ENCODE results near the gene GJC1. TPM values are rescaled to one million over a fixed set of nuclear protein-coding genes. Genes with fewer than 3 reads are reported as not detected.
A peak's percentile ranks its signal among the peaks of the same experiment; 100 is the strongest.

The GJC1 gene
- total and polyA plus RNA-seq, 2 donors (not counting 1 experiment from before 2014, with no cell fraction given) = 33.9 to 97.3 TPM

DNA sequence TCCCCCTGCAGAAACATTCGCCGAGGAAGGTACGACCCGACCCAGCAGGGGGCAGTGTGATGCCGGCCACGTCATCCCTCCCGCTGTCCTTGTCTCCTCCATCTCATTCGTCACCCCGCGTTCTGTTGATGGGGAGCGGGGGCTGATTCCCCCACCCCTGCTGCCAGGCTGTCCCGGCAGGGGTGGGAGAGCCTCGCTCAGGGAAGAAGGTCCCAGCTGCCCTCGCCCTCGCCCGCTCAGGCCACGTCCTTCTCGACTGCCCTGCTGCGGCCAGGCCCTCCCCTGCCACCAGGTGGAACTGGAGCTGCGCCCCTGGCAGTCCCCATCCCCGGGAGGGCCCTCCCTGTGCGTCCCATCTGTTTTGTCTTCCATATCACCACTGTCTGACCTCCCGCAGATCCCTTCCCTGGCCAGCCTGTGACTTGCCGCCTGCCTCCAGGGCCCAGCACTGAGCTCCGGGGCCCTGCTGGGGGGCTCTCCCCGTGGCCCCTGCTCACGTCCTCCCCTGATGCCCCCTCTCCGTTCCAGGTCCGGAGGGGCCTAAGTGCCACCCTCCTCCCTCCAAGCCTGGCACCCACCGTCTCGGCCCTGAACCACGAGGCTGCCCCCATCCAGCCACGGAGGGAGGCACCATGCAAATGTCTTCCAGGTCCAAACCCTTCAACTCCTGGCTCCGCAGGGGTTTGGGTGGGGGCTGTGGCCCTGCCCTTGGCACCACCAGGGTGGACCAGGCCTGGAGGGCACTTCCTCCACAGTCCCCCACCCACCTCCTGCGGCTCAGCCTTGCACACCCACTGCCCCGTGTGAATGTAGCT lies 50.7 kb downstream of the GJC1 start:
- Histone ChIP-seq H2AFZ (ENCODE audit: low read length) (peak overlapping the region; percentile 15), H4K20me1 (ENCODE audit: control insufficient read depth, extremely low read depth, insufficient read depth, low read length) (no peaks in the 10 kb centered on the region), H3K27me3 (ENCODE audit: control insufficient read depth, insufficient read depth, low read length) (no peaks in the 10 kb centered on the region), H3K79me2 (ENCODE audit: control insufficient read depth, insufficient read depth, low read length) (no peaks in the 10 kb centered on the region), H3K4me2 (ENCODE audit: extremely low read depth, insufficient read depth, low read length) (peak overlapping the region; percentile 82), H3K36me3 (ENCODE audit: control insufficient read depth, insufficient read depth, low read length) (no peaks in the 10 kb centered on the region), H3K4me1 (ENCODE audit: control insufficient read depth, extremely low read depth, insufficient read depth, low read length) (peaks cover 7% of the 10 kb centered on the region), H3K9ac (ENCODE audit: insufficient read depth, low read length) (peak overlapping the region; percentile 24), H3K4me3 (replicated peaks in 1 of 4; ENCODE audit: control extremely low read depth in 1 of 4, insufficient read depth in 1 of 4, low read depth in 3 of 4, low read length in 4 of 4) (peak overlapping the region in 3 of 4 experiments; percentile 33 to 57 (median 38)), H3K27ac (ENCODE audit: insufficient read depth, low read length) (peak overlapping the region; percentile 18), H3K9me3 (ENCODE audit: control insufficient read depth, insufficient read depth, low read depth, low read length) (no peaks in the 10 kb centered on the region)
- peak; percentile 69 to 71 for DNase-seq (ENCODE audit: low read depth in 2 of 2)
- TF ChIP-seq, protein P1, sequence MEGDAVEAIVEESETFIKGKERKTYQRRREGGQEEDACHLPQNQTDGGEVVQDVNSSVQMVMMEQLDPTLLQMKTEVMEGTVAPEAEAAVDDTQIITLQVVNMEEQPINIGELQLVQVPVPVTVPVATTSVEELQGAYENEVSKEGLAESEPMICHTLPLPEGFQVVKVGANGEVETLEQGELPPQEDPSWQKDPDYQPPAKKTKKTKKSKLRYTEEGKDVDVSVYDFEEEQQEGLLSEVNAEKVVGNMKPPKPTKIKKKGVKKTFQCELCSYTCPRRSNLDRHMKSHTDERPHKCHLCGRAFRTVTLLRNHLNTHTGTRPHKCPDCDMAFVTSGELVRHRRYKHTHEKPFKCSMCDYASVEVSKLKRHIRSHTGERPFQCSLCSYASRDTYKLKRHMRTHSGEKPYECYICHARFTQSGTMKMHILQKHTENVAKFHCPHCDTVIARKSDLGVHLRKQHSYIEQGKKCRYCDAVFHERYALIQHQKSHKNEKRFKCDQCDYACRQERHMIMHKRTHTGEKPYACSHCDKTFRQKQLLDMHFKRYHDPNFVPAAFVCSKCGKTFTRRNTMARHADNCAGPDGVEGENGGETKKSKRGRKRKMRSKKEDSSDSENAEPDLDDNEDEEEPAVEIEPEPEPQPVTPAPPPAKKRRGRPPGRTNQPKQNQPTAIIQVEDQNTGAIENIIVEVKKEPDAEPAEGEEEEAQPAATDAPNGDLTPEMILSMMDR (conservative IDR thresholded peaks at IDR 0.05 in 1 of 2, IDR thresholded peaks at IDR 0.05 in 1 of 2; ENCODE audit: low read depth in 1 of 2, low read length in 2 of 2) = peak; percentile 84 to 89
- no peak for TF ChIP-seq EZH2 (IDR thresholded peaks at IDR 0.05; ENCODE audit: low read length, missing control alignments)

- Histone ChIP-seq H3K27ac (ENCODE audit: insufficient read depth, low read length) (no peak overlapping the region), H3K4me2 (ENCODE audit: extremely low read depth, insufficient read depth, low read length) (no peak overlapping the region), H3K4me1 (ENCODE audit: control insufficient read depth, extremely low read depth, insufficient read depth, low read length) (peaks cover 7% of the 10 kb centered on the region), H3K36me3 (ENCODE audit: control insufficient read depth, insufficient read depth, low read length) (no peaks in the 10 kb centered on the region), H3K79me2 (ENCODE audit: control insufficient read depth, insufficient read depth, low read length) (no peaks in the 10 kb centered on the region), H4K20me1 (ENCODE audit: control insufficient read depth, extremely low read depth, insufficient read depth, low read length) (no peaks in the 10 kb centered on the region), H3K27me3 (ENCODE audit: control insufficient read depth, insufficient read depth, low read length) (no peaks in the 10 kb centered on the region), H2AFZ (ENCODE audit: low read length) (no peak overlapping the region), H3K4me3 (replicated peaks in 1 of 4; ENCODE audit: control extremely low read depth in 1 of 4, insufficient read depth in 1 of 4, low read depth in 3 of 4, low read length in 4 of 4) (peak overlapping the region in 2 of 4 experiments; percentile 38 to 57), H3K9me3 (ENCODE audit: control insufficient read depth, insufficient read depth, low read depth, low read length) (no peaks in the 10 kb centered on the region), H3K9ac (ENCODE audit: insufficient read depth, low read length) (no peak overlapping the region)
- no peak for TF ChIP-seq EZH2 (IDR thresholded peaks at IDR 0.05; ENCODE audit: low read length, missing control alignments)
- TF ChIP-seq, protein P1 (conservative IDR thresholded peaks at IDR 0.05 in 1 of 2, IDR thresholded peaks at IDR 0.05 in 1 of 2; ENCODE audit: low read depth in 1 of 2, low read length in 2 of 2) = no peak
- no peak for DNase-seq (ENCODE audit: low read depth in 2 of 2)
Observed at GRCh38 chr17:44778656-44779210, 51.4 kb downstream of the GJC1 start.
